ENCODE results near the gene CSRNP3. TPM values are rescaled to one million over a fixed set of nuclear protein-coding genes. Genes with fewer than 3 reads are reported as not detected.
A peak's percentile ranks its signal among the peaks of the same experiment; 100 is the strongest.

CSRNP3 gene
- total RNA-seq, 6 donors from 2014 or later, result 0.46 to 4.1 (median 1.5) TPM

GRCh38 chr2:165601065-165601830 is 131.8 kb downstream of the CSRNP3 start:
- DNase-seq, result no peak
- no peaks in the 10 kb centered on the region for H3K27me3 ChIP-seq
- no peak for TF ChIP-seq POLR2AphosphoS5 (IDR thresholded peaks at IDR 0.05)
- TF ChIP-seq POLR2A (IDR thresholded peaks at IDR 0.05), result no peak
- no peak for TF ChIP-seq CTCF (IDR thresholded peaks at IDR 0.05)
- TF ChIP-seq EP300 (IDR thresholded peaks at IDR 0.05), result no peak
- no peak overlapping the region for H3K4me3 ChIP-seq
- no peak overlapping the region for H3K27ac ChIP-seq
- H3K36me3 ChIP-seq, result no peaks in the 10 kb centered on the region
- no peak for ATAC-seq (ENCODE audit: low FRiP score in 2 of 2)
- H3K9me3 ChIP-seq, result no peaks in the 10 kb centered on the region
- WGBS, 2 donors, result 74 to 75% methylated on average over 1 of the region's 1 CpG
- peaks cover 0 to 11% (median 6%) of the 10 kb centered on the region in 4 donors for H3K4me1 ChIP-seq

- H3K27ac ChIP-seq, result no peak overlapping the region
- 35 to 47% methylated on average over 3 of the region's 3 CpGs for WGBS, 2 donors
- TF ChIP-seq POLR2A (IDR thresholded peaks at IDR 0.05) (no peak), CTCF (IDR thresholded peaks at IDR 0.05) (no peak), EP300 (IDR thresholded peaks at IDR 0.05) (no peak), POLR2AphosphoS5 (IDR thresholded peaks at IDR 0.05) (no peak)
- no peaks in the 10 kb centered on the region for H3K27me3 ChIP-seq
- H3K9me3 ChIP-seq, result no peaks in the 10 kb centered on the region
- no peak overlapping the region for H3K4me3 ChIP-seq
- ATAC-seq (ENCODE audit: low FRiP score in 2 of 2) (no peak), DNase-seq (no peak)
- H3K36me3 ChIP-seq, result no peaks in the 10 kb centered on the region
- peaks cover 0 to 11% (median 6%) of the 10 kb centered on the region in 4 donors for H3K4me1 ChIP-seq
Observed at GRCh38 chr2:165601928-165602521, 132.5 kb downstream of the CSRNP3 start.

DNA sequence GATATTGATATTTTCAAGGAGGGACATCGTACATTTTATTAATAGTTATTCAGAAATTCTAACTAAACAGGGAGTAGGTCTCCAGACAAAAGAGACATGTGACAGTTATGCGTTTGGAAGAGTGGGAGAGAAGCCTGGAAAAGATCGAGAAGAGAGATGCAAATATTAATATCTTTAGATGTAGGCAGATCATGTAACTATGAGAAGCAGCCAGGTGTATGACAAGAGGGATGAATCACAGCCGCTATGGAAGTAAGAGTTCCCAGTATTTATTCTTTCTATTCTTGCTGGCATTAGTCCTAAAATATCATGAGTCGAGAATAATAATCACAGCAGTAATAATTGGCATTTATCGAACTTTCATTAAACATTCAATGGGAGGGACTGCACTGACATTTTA is 140.2 kb downstream of the CSRNP3 start:
- Histone ChIP-seq H3K4me1 (peaks cover 0 to 4% (median 0%) of the 10 kb centered on the region in 4 donors), H3K9me3 (no peaks in the 10 kb centered on the region), H3K27me3 (no peaks in the 10 kb centered on the region), H3K27ac (no peak overlapping the region), H3K4me3 (no peak overlapping the region), H3K36me3 (no peaks in the 10 kb centered on the region)
- no peak for ATAC-seq (ENCODE audit: low FRiP score in 2 of 2)
- TF ChIP-seq EP300 (IDR thresholded peaks at IDR 0.05) (no peak), POLR2A (IDR thresholded peaks at IDR 0.05) (no peak), POLR2AphosphoS5 (IDR thresholded peaks at IDR 0.05) (no peak), CTCF (IDR thresholded peaks at IDR 0.05) (no peak)
- DNase-seq, result no peak
- 86 to 89% methylated on average over 6 of the region's 6 CpGs for WGBS, 2 donors

DNA sequence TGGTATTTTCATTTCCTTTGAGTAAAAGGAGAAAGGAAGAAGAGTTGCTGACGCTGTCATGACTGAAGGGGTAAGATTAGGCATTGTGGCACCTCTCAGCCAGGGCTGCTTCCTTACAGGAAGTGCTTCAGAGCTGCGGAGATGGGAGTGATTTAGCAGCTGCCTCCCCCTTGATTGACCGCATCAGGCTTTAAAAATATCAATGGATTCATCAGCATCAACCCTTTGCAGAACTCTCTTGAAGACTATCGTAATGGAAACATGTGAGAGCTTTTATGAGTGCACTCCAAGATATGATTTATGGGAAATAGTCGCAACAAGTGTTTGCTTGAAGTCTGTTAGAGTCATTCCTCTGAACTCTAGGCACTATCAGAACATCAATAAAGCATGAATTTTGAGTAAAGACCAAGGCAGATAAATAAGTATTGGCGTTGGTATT is 141.1 kb downstream of the CSRNP3 start:
- no peak overlapping the region for H3K4me3 ChIP-seq
- H3K9me3 ChIP-seq, result no peaks in the 10 kb centered on the region
- ATAC-seq (ENCODE audit: low FRiP score in 2 of 2), result no peak
- no peak for TF ChIP-seq POLR2A (IDR thresholded peaks at IDR 0.05)
- TF ChIP-seq EP300 (IDR thresholded peaks at IDR 0.05), result peak in 1 of 4 donors; percentile 26
- no peak overlapping the region for H3K27ac ChIP-seq
- no peaks in the 10 kb centered on the region for H3K36me3 ChIP-seq
- 6 to 19% methylated on average over 6 of the region's 6 CpGs for WGBS, 2 donors
- H3K27me3 ChIP-seq, result no peaks in the 10 kb centered on the region
- no peak for DNase-seq
- peaks cover 0 to 4% (median 0%) of the 10 kb centered on the region in 4 donors for H3K4me1 ChIP-seq

- DNase-seq (no peak), ATAC-seq (ENCODE audit: low FRiP score in 2 of 2) (peak in 1 of 2 donors; percentile 26)
Observed at GRCh38 chr2:165617741-165618481, 148.4 kb downstream of the CSRNP3 start.

More at GRCh38 chr2:165617741-165618481, 148.4 kb downstream of the CSRNP3 start:
- TF ChIP-seq POLR2A (IDR thresholded peaks at IDR 0.05) (no peak), CTCF (IDR thresholded peaks at IDR 0.05) (no peak), EP300 (IDR thresholded peaks at IDR 0.05) (no peak), POLR2AphosphoS5 (IDR thresholded peaks at IDR 0.05) (no peak)
- WGBS, 2 donors, result 96 to 98% methylated on average over 3 to 4 of the region's 4 CpGs
- Histone ChIP-seq H3K4me3 (no peak overlapping the region), H3K27me3 (no peaks in the 10 kb centered on the region), H3K27ac (no peak overlapping the region), H3K36me3 (no peaks in the 10 kb centered on the region), H3K4me1 (peaks cover 0 to 4% (median 0%) of the 10 kb centered on the region in 4 donors), H3K9me3 (no peaks in the 10 kb centered on the region)

Data from upper lobe of left lung (tissue), 6 donors.